Body of pancreas (tissue), 4 donors: ENCODE data around the gene CNRIP1.

Experiments
- POLR2A ChIP-seq, 3 donors: fragments of 450-650 bp; IDR thresholded peaks; one replicate each; pipeline ENCODE4 v1.6.1; 2016; ENCODE audit warnings: antibody characterized with exemption in 3 of 3, mild to moderate bottlenecking in 2 of 3
- TF ChIP-seq, protein P1 (sequence below), 7 experiments: fragments of 450-650 bp in 4 of 7; fragments of 200-600 bp in 3 of 7; sonication (generic) in 3 of 7; IDR thresholded peaks; one replicate each; pipeline ENCODE4 v1.5.1; 2016 to 2019; ENCODE audit warnings: antibody characterized with exemption in 7 of 7

DNA sequence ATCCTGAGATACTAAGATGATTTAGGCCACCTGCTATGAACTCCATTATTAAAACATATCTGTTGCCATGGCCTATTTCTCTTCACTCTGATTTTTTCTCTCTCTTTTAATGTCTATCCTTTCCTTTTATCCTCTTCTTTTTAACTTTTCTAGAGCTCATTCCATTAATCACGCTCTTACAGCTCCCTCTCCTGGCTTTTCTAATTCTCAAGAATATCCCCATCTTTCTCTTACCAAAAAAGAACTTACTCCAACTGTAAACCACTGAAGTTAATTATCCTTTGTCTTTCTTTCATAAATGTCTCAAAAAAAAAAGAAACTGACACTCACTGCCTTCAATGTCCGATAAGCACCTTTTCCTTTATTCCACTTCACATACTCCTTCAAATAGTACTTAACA, 75.3 kb downstream of the CNRIP1 start:
- TF ChIP-seq, protein P1, sequence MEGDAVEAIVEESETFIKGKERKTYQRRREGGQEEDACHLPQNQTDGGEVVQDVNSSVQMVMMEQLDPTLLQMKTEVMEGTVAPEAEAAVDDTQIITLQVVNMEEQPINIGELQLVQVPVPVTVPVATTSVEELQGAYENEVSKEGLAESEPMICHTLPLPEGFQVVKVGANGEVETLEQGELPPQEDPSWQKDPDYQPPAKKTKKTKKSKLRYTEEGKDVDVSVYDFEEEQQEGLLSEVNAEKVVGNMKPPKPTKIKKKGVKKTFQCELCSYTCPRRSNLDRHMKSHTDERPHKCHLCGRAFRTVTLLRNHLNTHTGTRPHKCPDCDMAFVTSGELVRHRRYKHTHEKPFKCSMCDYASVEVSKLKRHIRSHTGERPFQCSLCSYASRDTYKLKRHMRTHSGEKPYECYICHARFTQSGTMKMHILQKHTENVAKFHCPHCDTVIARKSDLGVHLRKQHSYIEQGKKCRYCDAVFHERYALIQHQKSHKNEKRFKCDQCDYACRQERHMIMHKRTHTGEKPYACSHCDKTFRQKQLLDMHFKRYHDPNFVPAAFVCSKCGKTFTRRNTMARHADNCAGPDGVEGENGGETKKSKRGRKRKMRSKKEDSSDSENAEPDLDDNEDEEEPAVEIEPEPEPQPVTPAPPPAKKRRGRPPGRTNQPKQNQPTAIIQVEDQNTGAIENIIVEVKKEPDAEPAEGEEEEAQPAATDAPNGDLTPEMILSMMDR (IDR thresholded peaks at IDR 0.05) = peak in 1 of 7 experiments; percentile 15
- no peak for TF ChIP-seq POLR2A (IDR thresholded peaks at IDR 0.05)
